GM12892 (cell line): ENCODE results near the gene ADAMTS10.
"Not testable (repeated sequence)": the region's sequence is repeated elsewhere in the genome, so short reads cannot be mapped to it uniquely, and the experiment has no call there.

Source experiments
- DNase-seq: peaks from one replicate; pipeline ENCODE4 v3.0.0; 2011; ENCODE audit not compliant: insufficient read length
- FAIRE-seq: peaks from 2 replicates; lab custom pipeline; 2011; peaks lifted over from hg19 to GRCh38; lab: Jason Lieb, UNC
- POLR2A ChIP-seq: IDR thresholded peaks from 2 replicates; pipeline ENCODE4 v1.6.1; 2011; ENCODE audit warnings: low read depth, low read length, control low read depth
- POLR2AphosphoS5 ChIP-seq: IDR thresholded peaks from 2 replicates; pipeline ENCODE4 v1.6.1; 2011; ENCODE audit warnings: low read depth, low read length, control low read depth
- TAF1 ChIP-seq: IDR thresholded peaks from 2 replicates; pipeline ENCODE4 v1.6.1; 2011; ENCODE audit warnings: low read depth, mild to moderate bottlenecking, control low read depth, low read length, borderline replicate concordance

ADAMTS10 gene

GRCh38 chr19:8639821-8640401, 29.4 kb upstream of the ADAMTS10 start:
- DNase-seq = no peak
- FAIRE-seq = no peak
- TF ChIP-seq POLR2A (no peak), POLR2AphosphoS5 (no peak), TAF1 (no peak)

DNA sequence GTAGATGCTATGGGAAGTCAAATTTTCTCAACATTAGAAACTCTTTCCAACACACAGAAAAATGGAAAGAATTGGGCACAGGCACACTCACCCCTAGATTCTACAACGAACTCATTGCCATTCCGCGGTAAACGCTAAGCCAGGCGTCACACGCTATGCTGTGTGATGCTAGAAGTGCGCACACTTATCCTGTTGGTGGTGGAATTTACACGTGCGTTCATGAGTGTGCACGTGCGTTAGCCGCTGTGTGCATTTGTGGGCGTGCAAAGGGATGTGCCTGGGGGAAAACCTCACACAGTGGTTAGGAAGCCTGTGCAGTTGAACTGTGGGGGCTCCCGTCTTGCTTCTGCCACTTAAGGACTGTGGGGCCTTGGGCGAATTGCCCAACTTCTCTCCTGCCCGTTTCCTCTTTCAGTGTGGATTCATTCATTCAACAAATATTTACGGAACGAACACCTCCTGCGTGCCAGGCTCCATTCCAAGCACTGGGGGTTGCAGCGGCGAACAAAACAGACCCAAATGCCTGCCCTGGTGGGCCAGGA, 27.6 kb upstream of the ADAMTS10 start:
- no peak for DNase-seq
- TF ChIP-seq POLR2A (no peak), TAF1 (no peak), POLR2AphosphoS5 (no peak)
- no peak for FAIRE-seq

DNA sequence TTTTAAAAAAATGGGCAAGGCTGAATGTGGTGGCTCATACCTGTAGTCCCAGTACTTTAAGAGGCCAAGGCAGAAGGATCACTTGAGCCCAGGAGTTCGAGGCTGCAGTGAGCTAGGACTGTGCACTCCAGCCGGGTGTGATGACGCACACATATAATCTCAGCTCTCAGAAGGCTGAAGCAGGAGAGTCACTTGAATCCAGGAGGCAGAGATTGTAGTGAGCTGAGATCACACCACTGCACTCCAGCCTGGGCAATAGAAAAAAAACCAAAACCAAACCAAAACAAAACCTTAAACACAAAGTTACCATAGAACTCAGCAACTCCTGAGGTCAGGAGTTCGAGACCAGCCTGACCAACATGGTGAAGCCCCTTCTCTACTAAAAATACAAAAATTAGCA, 26.6 kb upstream of the ADAMTS10 start:
- FAIRE-seq, DNase-seq: not testable (repeated sequence)

- no peak for FAIRE-seq
- no peak for TF ChIP-seq TAF1
- TF ChIP-seq POLR2AphosphoS5 = no peak
- no peak for TF ChIP-seq POLR2A
- DNase-seq = no peak
Observed at GRCh38 chr19:8635422-8635821, 24.9 kb upstream of the ADAMTS10 start.

- FAIRE-seq (no peak), DNase-seq (no peak)
- TF ChIP-seq POLR2A (no peak), POLR2AphosphoS5 (no peak), TAF1 (no peak)
Observed at GRCh38 chr19:8631425-8631819, 20.9 kb upstream of the ADAMTS10 start.

DNA sequence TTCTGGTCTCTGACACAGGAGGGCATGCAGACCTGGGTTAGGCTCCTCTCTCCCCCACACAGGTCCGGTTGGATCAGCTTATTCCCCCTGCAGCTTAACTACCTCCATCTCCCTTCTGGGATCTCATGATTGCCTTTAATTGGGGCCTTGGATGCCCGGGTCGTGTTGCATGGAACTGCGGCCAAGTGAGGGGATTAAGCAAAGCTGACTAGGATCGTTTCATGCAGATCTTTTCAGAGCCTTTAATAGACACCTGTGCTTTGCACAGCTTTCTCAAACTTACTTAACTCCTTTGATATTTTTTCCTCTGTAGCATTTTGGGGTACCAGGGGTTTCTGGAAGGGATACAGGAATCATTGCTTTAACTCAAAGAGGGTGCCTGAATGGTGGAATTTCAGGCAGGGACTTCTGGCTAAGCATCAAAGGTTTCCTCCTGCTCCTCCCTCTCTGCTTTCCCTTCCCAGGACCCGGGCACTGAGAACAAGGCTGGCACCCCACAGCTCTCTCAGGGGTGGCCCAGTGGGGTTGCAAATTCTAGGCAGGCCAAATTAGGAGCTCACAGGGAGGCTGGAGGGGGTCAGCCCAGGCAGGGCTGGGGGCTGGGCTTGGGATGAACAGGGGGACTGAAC, 20.4 kb upstream of the ADAMTS10 start:
- DNase-seq (no peak), FAIRE-seq (no peak)
- TF ChIP-seq TAF1 = no peak
- no peak for TF ChIP-seq POLR2A
- no peak for TF ChIP-seq POLR2AphosphoS5

DNA sequence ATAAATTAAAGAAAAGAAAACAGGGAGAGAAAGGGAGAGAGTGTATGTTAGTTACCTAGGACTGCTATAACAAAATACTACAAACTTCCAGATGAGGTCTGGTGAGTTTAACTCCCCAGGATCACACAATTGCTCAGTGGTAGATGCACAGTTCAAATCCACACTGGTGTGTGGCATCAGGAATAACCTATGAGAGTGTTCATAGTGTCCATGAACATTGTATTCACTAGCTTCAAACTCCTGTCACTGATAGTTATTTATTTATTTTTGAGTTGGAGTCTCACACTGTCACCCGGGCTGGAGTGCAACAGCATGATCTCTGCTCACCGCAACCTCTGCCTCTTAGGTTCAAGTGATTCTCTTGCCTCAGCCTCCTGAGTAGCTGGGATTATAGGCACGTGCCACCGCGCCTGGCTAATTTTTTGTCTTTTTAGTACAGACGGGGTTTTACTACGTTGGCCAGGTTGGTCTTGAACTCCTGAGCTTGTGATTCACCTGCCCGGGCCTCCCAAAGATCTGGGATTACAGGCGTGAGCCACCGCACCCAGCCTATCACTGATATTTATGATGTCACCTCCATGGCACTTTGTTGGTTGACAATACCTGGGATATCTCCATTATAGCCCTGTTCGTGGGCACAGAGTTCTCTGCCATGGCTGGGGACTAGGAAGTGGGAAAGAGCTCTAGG, 19.6 kb upstream of the ADAMTS10 start, which contains the start of gene NFILZ:
Gene NFILZ (plus strand): TSS at position 638 of the 688 bp plus-strand sequence. CDS start 46,133 bp downstream, outside the sequence.
- TF ChIP-seq POLR2AphosphoS5 = no peak
- TF ChIP-seq TAF1 = no peak
- no peak for TF ChIP-seq POLR2A
- DNase-seq = no peak
- no peak for FAIRE-seq

DNA sequence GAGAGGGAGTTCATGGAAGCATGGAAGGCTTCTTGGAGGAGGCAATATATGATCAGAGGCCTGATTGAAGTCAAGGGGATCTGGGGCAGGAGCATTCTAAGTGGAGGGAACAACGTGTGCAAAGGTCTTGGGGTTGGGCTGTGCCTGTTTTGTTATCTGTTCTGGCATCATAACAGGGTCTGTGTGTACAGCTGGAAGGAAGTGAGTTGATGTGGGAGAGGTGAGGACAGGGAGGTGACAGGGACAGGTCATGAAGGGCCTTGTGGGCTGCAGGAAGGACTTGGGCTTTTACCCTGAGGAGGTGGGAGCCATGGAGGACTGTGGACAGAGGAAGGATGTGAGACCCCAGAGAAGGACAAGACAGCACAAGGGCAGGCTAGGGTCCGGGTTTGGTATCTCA, 18.7 kb upstream of the ADAMTS10 start:
- no peak for FAIRE-seq
- TF ChIP-seq POLR2A (no peak), POLR2AphosphoS5 (no peak), TAF1 (no peak)
- no peak for DNase-seq

DNA sequence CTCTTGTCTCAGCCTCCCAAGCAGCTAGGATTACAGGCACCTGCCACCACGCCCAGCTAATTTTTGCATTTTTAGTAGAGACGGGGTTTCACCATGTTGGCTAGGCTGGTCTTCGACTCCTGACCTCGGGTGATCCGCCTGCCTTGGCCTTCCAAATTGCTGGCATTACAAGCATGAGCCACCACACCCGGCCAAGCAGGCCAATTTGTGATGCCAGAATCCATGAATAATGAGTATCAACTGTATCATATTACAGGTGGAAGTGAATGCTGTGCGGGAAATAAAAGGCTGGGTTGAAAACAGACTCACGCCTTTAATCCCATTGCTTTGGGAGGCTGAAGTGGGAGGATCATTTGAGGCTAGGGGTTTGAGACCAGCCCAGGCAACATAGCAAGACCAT, 16.3 kb upstream of the ADAMTS10 start:
- no peak for DNase-seq
- no peak for FAIRE-seq
- TF ChIP-seq POLR2A = no peak
- no peak for TF ChIP-seq POLR2AphosphoS5
- no peak for TF ChIP-seq TAF1

DNA sequence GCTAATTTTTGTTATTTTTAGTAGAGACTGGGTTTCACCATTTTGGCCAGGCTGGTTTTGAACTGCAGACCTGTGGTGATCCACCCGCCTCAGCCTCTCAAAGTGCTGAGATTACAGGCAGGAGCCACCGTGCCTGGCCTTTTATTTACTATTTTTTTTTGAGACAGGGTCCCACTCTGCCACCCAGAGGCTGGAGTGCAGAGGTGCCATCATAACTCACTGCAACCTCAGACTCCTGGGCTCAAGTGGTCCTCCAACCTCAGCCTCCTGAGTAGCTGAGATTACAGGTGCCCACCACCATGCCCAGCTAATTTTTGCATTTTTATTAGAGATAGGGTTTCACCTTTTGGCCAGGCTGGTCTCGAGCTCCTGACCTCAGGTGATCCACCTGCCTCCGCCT, 12.4 kb upstream of the ADAMTS10 start:
- DNase-seq, FAIRE-seq: not testable (repeated sequence)

- DNase-seq (no peak), FAIRE-seq (no peak)
- TF ChIP-seq POLR2A (no peak), POLR2AphosphoS5 (no peak), TAF1 (no peak)
Observed at GRCh38 chr19:8618751-8619150, 8.2 kb upstream of the ADAMTS10 start.

- TF ChIP-seq POLR2AphosphoS5 (no peak), TAF1 (no peak), POLR2A (no peak)
- DNase-seq = no peak
- FAIRE-seq = no peak
Observed at GRCh38 chr19:8617984-8618383, 7.5 kb upstream of the ADAMTS10 start.

- DNase-seq, FAIRE-seq: not testable (repeated sequence)
Observed at GRCh38 chr19:8617325-8617724, 6.8 kb upstream of the ADAMTS10 start.
